Right atrium auricular region (tissue), 2 donors: Measurements from ENCODE around the gene VARS1. TPM values are rescaled to one million over a fixed set of nuclear protein-coding genes. Genes with fewer than 3 reads are reported as not detected.

Source experiments
- DNase-seq: peaks from one replicate; pipeline ENCODE4 v3.0.0-alpha.2; 2019; ENCODE audit warnings: low spot score
- H3K27ac ChIP-seq, 2 donors: fragments of 200-600 bp; sonication (generic); 1 replicate in 1 of 2; 2 replicates in 1 of 2; pipeline ENCODE4 v1.5.1; 2016 to 2019
- H3K27me3 ChIP-seq, 2 donors: fragments of 200-600 bp; sonication (generic); one replicate each; pipeline versions ENCODE4 v1.5.1 to v1.6.0; 2017 to 2019
- H3K36me3 ChIP-seq: fragments of 200-600 bp; sonication (generic); one replicate; pipeline ENCODE4 v1.5.1; 2016
- H3K4me1 ChIP-seq, 2 donors: fragments of 200-600 bp; sonication (generic); one replicate each; pipeline versions ENCODE4 v1.5.1 to v1.6.0; 2017 to 2019
- H3K4me3 ChIP-seq, 2 donors: fragments of 200-600 bp; sonication (generic); 1 replicate in 1 of 2; 2 replicates in 1 of 2; pipeline ENCODE4 v1.5.1; 2017 to 2019; ENCODE audit warnings: mild to moderate bottlenecking in 1 of 2, moderate library complexity in 1 of 2
- H3K9me3 ChIP-seq, 2 donors: fragments of 200-600 bp; sonication (generic); one replicate each; pipeline ENCODE4 v1.5.1; 2019
- total RNA-seq, 2 donors: library from RNA; depleted of rRNA; stranded (reverse); fragments of >200 nt; gene quantifications; one replicate each; pipeline ENCODE4 v1.1.0, GENCODE V29; 2016
- TF ChIP-seq, protein P1 (sequence below), 2 donors: fragments of 200-600 bp; sonication (generic); IDR thresholded peaks; one replicate each; pipeline ENCODE4 v1.5.1; 2019; ENCODE audit warnings: antibody characterized with exemption in 2 of 2

VARS1 gene
- total RNA-seq, 2 donors from 2014 or later, result 15.3 to 24.6 TPM

DNA sequence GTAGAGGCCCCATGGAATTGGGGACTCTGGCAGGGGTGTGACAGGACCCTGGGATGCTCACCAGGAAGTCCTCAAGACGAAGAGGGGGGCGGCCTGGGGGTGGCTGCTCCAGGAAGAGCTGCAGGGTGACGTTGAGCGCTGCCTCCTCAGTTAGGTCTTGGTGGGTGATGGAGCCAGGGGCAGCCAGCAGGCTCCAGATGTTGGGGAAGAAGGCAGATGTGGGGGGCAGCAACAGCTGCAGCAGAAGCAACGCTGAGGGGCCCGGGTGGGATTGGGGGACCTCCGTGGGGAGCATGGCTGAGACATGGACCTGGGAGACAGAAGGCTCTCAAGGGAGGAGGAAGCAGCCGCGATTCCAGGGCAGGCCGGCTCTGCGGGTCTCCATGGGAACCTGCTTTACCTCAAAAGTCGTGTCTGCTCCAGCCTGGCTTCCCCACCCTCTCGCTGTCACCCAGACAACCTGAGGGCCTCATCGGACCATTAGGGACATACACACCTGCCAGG lies 19.0 kb downstream of the VARS1 start:
- H3K4me3 ChIP-seq, result peak overlapping the region in 1 of 2 donors; percentile 8
- peaks cover 0 to 17% of the 10 kb centered on the region in 2 donors for H3K4me1 ChIP-seq
- no peaks in the 10 kb centered on the region for H3K9me3 ChIP-seq
- TF ChIP-seq, protein P1, sequence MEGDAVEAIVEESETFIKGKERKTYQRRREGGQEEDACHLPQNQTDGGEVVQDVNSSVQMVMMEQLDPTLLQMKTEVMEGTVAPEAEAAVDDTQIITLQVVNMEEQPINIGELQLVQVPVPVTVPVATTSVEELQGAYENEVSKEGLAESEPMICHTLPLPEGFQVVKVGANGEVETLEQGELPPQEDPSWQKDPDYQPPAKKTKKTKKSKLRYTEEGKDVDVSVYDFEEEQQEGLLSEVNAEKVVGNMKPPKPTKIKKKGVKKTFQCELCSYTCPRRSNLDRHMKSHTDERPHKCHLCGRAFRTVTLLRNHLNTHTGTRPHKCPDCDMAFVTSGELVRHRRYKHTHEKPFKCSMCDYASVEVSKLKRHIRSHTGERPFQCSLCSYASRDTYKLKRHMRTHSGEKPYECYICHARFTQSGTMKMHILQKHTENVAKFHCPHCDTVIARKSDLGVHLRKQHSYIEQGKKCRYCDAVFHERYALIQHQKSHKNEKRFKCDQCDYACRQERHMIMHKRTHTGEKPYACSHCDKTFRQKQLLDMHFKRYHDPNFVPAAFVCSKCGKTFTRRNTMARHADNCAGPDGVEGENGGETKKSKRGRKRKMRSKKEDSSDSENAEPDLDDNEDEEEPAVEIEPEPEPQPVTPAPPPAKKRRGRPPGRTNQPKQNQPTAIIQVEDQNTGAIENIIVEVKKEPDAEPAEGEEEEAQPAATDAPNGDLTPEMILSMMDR (IDR thresholded peaks at IDR 0.05), result no peak
- H3K27me3 ChIP-seq, result no peaks in the 10 kb centered on the region
- no peak for DNase-seq
- H3K27ac ChIP-seq, result peak overlapping the region; percentile 61 to 70
- H3K36me3 ChIP-seq, result peaks cover 38% of the 10 kb centered on the region

- Histone ChIP-seq H3K27me3 (no peaks in the 10 kb centered on the region), H3K9me3 (no peaks in the 10 kb centered on the region), H3K4me1 (peaks cover 0 to 17% of the 10 kb centered on the region in 2 donors), H3K27ac (peak overlapping the region; percentile 61 to 70), H3K36me3 (peaks cover 31% of the 10 kb centered on the region), H3K4me3 (no peak overlapping the region)
- no peak for DNase-seq
- TF ChIP-seq, protein P1 (IDR thresholded peaks at IDR 0.05), result no peak
Observed at GRCh38 chr6:31775633-31776484, 19.7 kb downstream of the VARS1 start.

- no peaks in the 10 kb centered on the region for H3K9me3 ChIP-seq
- DNase-seq, result no peak
- peaks cover 0 to 17% of the 10 kb centered on the region in 2 donors for H3K4me1 ChIP-seq
- H3K36me3 ChIP-seq, result peaks cover 24% of the 10 kb centered on the region
- no peak overlapping the region for H3K4me3 ChIP-seq
- H3K27me3 ChIP-seq, result no peaks in the 10 kb centered on the region
- H3K27ac ChIP-seq, result no peak overlapping the region
- TF ChIP-seq, protein P1 (IDR thresholded peaks at IDR 0.05), result no peak
Observed at GRCh38 chr6:31775184-31775583, 20.4 kb downstream of the VARS1 start.

DNA sequence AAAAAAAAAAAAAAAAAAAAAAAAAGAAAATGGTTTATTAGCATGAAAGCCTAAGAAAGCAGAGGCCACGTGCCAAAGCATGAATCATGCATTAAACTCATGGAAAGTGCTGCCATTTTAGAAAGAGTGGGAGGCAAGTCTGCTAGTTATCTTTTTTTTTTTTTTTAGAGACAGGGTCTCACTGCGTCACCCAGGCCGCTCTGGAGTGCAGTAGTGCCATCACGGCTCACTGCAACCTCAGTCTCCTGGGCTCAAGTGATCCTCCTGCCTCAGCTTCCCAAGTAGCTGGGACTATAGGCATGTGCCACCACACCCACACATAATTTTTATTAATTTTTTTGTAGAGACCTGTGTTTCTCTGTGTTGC lies 23.6 kb downstream of the VARS1 start:
- no peak overlapping the region for H3K4me3 ChIP-seq
- no peaks in the 10 kb centered on the region for H3K36me3 ChIP-seq
- DNase-seq, result no peak
- H3K4me1 ChIP-seq, result peaks cover 0 to 9% of the 10 kb centered on the region in 2 donors
- no peaks in the 10 kb centered on the region for H3K27me3 ChIP-seq
- no peaks in the 10 kb centered on the region for H3K9me3 ChIP-seq
- TF ChIP-seq, protein P1 (IDR thresholded peaks at IDR 0.05), result no peak
- H3K27ac ChIP-seq, result no peak overlapping the region

- H3K4me3 ChIP-seq, result no peak overlapping the region
- DNase-seq, result no peak
- TF ChIP-seq, protein P1 (IDR thresholded peaks at IDR 0.05), result no peak
- H3K27me3 ChIP-seq, result no peaks in the 10 kb centered on the region
- peaks cover 0 to 3% of the 10 kb centered on the region in 2 donors for H3K4me1 ChIP-seq
- H3K27ac ChIP-seq, result no peak overlapping the region
- no peaks in the 10 kb centered on the region for H3K36me3 ChIP-seq
- H3K9me3 ChIP-seq, result no peaks in the 10 kb centered on the region
Observed at GRCh38 chr6:31770860-31771259, 24.7 kb downstream of the VARS1 start.
